Lower lobe of right lung (tissue), 2 donors: ENCODE measurements around the gene CHMP4B. TPM values are rescaled to one million over a fixed set of nuclear protein-coding genes. Genes with fewer than 3 reads are reported as not detected.
A peak's percentile ranks its signal among the peaks of the same experiment; 100 is the strongest.

ENCODE experiments used
- ATAC-seq, 2 donors: fragments of 200-7000 bp; cut with Tn5 transposase; one replicate each; pipeline ENCODE4 v1.9.1; 2020 to 2022; ENCODE audit warnings: mild to moderate bottlenecking in 2 of 2, moderate library complexity in 2 of 2
- DNase-seq: peaks from one replicate; pipeline ENCODE4 v3.0.0-alpha.2; 2020
- H3K27ac ChIP-seq: fragments of 200-600 bp; one replicate; pipeline ENCODE4 v1.8.0; 2022
- H3K27me3 ChIP-seq: fragments of 200-600 bp; one replicate; pipeline ENCODE4 v1.8.0; 2022; ENCODE audit warnings: low read depth
- H3K36me3 ChIP-seq: fragments of 200-600 bp; one replicate; pipeline ENCODE4 v1.8.0; 2022; ENCODE audit warnings: mild to moderate bottlenecking
- H3K4me1 ChIP-seq: fragments of 200-600 bp; one replicate; pipeline ENCODE4 v1.8.0; 2022
- H3K4me3 ChIP-seq: fragments of 200-600 bp; one replicate; pipeline ENCODE4 v1.8.0; 2022; ENCODE audit warnings: mild to moderate bottlenecking
- H3K9me3 ChIP-seq: fragments of 200-600 bp; one replicate; pipeline ENCODE4 v1.8.0; 2022
- intact Hi-C: fragments of 100-400 bp; cut with DNase I; formaldehyde crosslinking; loops from one replicate; pipeline ENCODE4 v1.11.0; 2022
- total RNA-seq: library from RNA; stranded (reverse); fragmentation: NEBNext Ultra II Directional; extraction: Animal tissue kit (Norgen Biotek cat#: 25700); gene quantifications from one replicate; pipeline ENCODE4 v1.2.1, GENCODE V29; 2021
- TF ChIP-seq, protein P1 (sequence below): fragments of 200-600 bp; IDR thresholded peaks from one replicate; pipeline ENCODE4 v1.8.0; 2022; ENCODE audit warnings: antibody characterized with exemption, mild to moderate bottlenecking
- donor health status: DM: no; HTN: yes; CAD: no; lungs with severe emphysema.

CHMP4B gene
- total RNA-seq, 1 donor from 2014 or later, result 91.2 TPM

DNA sequence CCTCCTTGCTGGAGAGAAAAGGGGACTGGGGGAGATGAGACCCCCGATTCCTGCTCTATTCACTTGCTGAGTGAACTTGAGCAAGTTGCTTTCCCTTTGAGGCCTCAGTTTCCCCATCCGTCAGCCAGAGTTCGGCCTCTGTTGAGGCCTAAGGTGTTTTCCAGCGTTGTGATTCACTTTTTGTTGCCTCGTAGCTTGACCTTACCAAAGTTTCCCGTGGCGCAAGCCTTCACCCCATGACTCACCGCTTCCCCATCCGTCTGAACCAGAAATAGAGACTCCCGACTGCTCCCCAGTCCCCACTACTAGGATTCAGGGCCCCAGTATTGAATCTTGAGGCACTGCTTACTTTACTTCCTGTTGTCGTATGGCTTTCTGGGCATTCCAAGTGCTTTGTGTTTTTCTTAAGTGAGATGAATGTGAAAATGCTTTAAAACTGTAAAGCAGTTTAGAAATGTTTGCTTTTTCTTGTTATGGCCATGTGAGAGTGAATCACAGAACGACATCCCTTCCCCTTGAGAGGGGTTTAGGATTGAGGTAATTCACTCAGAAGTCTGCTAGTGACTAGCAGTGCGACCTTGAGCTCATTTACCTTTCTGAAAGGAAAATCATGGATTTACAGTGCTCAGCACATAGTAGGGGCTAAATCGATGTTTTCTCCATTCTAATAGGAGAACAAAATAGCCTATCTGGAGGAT, 1.2 kb downstream of the CHMP4B start:
- H3K27ac ChIP-seq, result peak overlapping the region; percentile 97
- H3K4me1 ChIP-seq, result peaks cover 58% of the 10 kb centered on the region
- ATAC-seq (peak; percentile 58 to 74), DNase-seq (peak; percentile 74)
- intact Hi-C loops, result no loop called here
- peak overlapping the region; percentile 97 for H3K4me3 ChIP-seq
- no peaks in the 10 kb centered on the region for H3K9me3 ChIP-seq
- TF ChIP-seq, protein P1, sequence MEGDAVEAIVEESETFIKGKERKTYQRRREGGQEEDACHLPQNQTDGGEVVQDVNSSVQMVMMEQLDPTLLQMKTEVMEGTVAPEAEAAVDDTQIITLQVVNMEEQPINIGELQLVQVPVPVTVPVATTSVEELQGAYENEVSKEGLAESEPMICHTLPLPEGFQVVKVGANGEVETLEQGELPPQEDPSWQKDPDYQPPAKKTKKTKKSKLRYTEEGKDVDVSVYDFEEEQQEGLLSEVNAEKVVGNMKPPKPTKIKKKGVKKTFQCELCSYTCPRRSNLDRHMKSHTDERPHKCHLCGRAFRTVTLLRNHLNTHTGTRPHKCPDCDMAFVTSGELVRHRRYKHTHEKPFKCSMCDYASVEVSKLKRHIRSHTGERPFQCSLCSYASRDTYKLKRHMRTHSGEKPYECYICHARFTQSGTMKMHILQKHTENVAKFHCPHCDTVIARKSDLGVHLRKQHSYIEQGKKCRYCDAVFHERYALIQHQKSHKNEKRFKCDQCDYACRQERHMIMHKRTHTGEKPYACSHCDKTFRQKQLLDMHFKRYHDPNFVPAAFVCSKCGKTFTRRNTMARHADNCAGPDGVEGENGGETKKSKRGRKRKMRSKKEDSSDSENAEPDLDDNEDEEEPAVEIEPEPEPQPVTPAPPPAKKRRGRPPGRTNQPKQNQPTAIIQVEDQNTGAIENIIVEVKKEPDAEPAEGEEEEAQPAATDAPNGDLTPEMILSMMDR, result no peak
- H3K36me3 ChIP-seq, result no peaks in the 10 kb centered on the region
- H3K27me3 ChIP-seq, result no peaks in the 10 kb centered on the region

DNA sequence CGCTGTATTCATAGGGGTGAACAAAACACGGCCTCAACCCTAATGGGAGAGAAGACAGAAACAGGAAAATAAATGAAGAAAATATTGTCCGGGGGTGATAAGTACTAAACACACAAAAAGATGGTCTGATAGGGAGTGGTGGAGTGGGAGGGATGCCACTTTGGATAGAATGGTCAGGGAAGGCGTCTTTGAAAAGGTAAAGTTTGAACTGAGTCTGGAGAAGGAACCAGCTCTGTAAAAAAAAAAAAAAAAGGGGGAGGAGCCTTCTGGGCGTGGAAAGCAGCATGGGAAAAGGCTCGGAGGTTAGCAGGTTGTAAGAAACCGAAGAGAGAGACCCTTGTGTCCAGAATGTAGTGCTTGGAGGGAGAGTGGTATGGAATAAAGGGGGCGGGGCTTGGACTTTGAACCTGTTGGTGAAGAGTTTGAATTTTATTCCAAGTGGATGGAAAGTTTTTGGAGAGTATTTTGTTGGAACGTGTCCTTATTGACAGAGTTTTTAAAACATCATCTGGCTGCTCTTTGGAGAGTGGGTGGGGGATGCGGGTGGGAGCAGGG, 1.8 kb downstream of the CHMP4B start:
- H3K27ac ChIP-seq, result peak overlapping the region; percentile 97
- intact Hi-C loops, result no loop called here
- H3K4me1 ChIP-seq, result peaks cover 62% of the 10 kb centered on the region
- ATAC-seq (peak in 1 of 2 donors; percentile 28), DNase-seq (no peak)
- no peaks in the 10 kb centered on the region for H3K36me3 ChIP-seq
- peak overlapping the region; percentile 97 for H3K4me3 ChIP-seq
- no peaks in the 10 kb centered on the region for H3K9me3 ChIP-seq
- TF ChIP-seq, protein P1, result no peak
- no peaks in the 10 kb centered on the region for H3K27me3 ChIP-seq

DNA sequence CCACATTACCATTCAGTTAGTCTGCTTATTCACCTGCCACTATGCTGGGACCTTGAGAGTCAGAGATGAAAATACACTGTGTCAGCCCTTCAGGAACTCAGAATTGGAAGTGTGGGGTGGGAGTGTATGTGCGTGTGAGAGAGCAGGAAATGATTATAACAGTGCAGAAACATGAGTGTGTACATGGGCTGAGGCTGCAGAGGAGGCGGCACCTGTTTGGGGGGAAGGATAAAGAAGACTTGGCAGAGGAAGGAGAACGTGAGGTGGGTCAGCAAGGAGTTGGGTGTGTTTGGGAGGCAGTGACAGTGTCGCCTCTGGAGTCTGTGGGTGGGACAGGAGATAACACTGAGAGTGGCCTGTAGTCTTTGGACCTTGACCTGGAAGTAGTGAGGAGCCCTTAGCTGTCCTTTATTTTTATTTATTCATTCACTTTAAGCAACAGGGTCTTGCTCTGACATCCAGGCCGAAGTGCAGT, 3.1 kb downstream of the CHMP4B start:
- Histone ChIP-seq H3K4me1 (peaks cover 75% of the 10 kb centered on the region), H3K9me3 (no peaks in the 10 kb centered on the region), H3K27me3 (no peaks in the 10 kb centered on the region), H3K4me3 (no peak overlapping the region), H3K36me3 (no peaks in the 10 kb centered on the region), H3K27ac (no peak overlapping the region)
- TF ChIP-seq, protein P1, result no peak
- ATAC-seq (no peak), DNase-seq (no peak)
- intact Hi-C loops, result no loop called here

DNA sequence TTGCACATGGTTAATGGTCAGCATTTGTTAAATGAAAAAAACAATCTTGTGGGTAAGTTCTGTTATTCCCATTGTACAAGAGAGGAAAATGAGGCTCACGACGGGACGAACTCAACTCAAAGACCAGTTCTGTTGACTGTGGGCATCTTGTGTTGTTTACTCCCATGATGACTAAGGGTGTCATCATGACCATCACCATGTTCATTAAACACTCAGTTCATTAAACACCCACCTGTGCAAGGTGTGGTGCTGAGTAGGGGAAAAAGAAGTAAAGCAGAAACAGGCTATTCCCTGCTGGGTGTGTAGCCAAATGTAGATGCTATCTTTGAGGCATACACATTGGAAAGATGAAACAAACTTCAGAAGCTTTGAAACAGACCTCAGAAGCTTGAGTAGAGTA, 4.5 kb downstream of the CHMP4B start:
- Histone ChIP-seq H3K9me3 (no peaks in the 10 kb centered on the region), H3K36me3 (no peaks in the 10 kb centered on the region), H3K27me3 (no peaks in the 10 kb centered on the region), H3K4me1 (peaks cover 79% of the 10 kb centered on the region), H3K4me3 (no peak overlapping the region), H3K27ac (no peak overlapping the region)
- intact Hi-C loops, result no loop called here
- ATAC-seq (no peak), DNase-seq (no peak)
- TF ChIP-seq, protein P1, result no peak

DNA sequence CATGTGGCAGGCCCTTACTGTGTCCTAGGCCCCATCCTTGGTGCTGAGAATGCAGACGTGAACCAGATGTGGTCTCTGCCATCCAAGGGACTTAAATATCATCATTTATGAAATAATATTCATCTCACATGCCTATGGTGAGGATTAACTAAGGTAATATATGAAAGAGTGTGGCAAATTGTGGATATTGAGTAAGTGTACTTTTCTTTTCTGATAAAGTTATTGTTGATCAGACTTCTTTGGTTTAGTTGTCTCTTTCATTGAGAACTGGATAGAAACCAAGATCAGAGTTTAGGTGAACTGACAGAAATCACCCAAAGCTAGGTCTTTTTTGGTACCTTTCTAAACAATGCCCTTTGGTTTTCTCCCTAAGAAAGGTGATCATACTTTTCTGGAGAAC, 5.0 kb downstream of the CHMP4B start:
- Histone ChIP-seq H3K27me3 (no peaks in the 10 kb centered on the region), H3K36me3 (no peaks in the 10 kb centered on the region), H3K27ac (no peak overlapping the region), H3K9me3 (no peaks in the 10 kb centered on the region), H3K4me1 (peaks cover 77% of the 10 kb centered on the region), H3K4me3 (no peak overlapping the region)
- intact Hi-C loops, result no loop called here
- TF ChIP-seq, protein P1, result no peak
- ATAC-seq, result no peak
- DNase-seq, result no peak
